Endothelial cell of umbilical vein (primary cell): ENCODE results near the gene SKIL.

Source experiments
- EZH2 ChIP-seq: IDR thresholded peaks from 2 replicates; pipeline ENCODE4 v1.6.1; 2012; ENCODE audit warnings: borderline replicate concordance, low read depth, mild to moderate bottlenecking, moderate library complexity, low read length, inconsistent platforms; ENCODE audit not compliant: severe bottlenecking
- FOS ChIP-seq: IDR thresholded peaks from 2 replicates; pipeline ENCODE4 v1.6.1; 2011; ENCODE audit warnings: mild to moderate bottlenecking, low read length, moderate library complexity, borderline replicate concordance; ENCODE audit not compliant: insufficient read depth
- JUN ChIP-seq: IDR thresholded peaks from 2 replicates; pipeline ENCODE4 v1.6.1; 2011; ENCODE audit warnings: borderline replicate concordance, low read depth; ENCODE audit not compliant: insufficient read length, insufficient read depth
- MYC ChIP-seq: IDR thresholded peaks from one replicate; pipeline ENCODE4 v1.6.1; 2011; ENCODE audit warnings: mild to moderate bottlenecking, low read depth, low read length
- POLR2A ChIP-seq: IDR thresholded peaks from 2 replicates; pipeline ENCODE4 v1.6.1; 2012; ENCODE audit warnings: low read depth, mild to moderate bottlenecking, control low read depth, low read length
- POLR2AphosphoS5 ChIP-seq: IDR thresholded peaks from 2 replicates; pipeline ENCODE4 v1.6.1; 2012; ENCODE audit warnings: low read depth, mild to moderate bottlenecking, control low read depth, low read length, moderate library complexity; ENCODE audit not compliant: insufficient read depth
- TF ChIP-seq, protein P1 (sequence below), 2 donors: IDR thresholded peaks; 1 replicate in 1 of 2; 2 replicates in 1 of 2; pipeline ENCODE4 v1.5.1; 2011; ENCODE audit warnings: low read length in 2 of 2, mild to moderate bottlenecking in 2 of 2, moderate library complexity in 2 of 2, control low read depth in 1 of 2, inconsistent platforms in 1 of 2, low read depth in 1 of 2; ENCODE audit not compliant: insufficient read depth in 1 of 2; ENCODE audit errors: extremely low read depth in 1 of 2
- TF ChIP-seq, protein P2 (sequence below): IDR thresholded peaks from 2 replicates; pipeline ENCODE4 v1.6.1; 2011; ENCODE audit not compliant: insufficient read depth, insufficient read length

GRCh38 chr3:170442947-170443346 lies 85.4 kb downstream of the SKIL start:
- no peak for TF ChIP-seq POLR2AphosphoS5
- TF ChIP-seq, protein P1, sequence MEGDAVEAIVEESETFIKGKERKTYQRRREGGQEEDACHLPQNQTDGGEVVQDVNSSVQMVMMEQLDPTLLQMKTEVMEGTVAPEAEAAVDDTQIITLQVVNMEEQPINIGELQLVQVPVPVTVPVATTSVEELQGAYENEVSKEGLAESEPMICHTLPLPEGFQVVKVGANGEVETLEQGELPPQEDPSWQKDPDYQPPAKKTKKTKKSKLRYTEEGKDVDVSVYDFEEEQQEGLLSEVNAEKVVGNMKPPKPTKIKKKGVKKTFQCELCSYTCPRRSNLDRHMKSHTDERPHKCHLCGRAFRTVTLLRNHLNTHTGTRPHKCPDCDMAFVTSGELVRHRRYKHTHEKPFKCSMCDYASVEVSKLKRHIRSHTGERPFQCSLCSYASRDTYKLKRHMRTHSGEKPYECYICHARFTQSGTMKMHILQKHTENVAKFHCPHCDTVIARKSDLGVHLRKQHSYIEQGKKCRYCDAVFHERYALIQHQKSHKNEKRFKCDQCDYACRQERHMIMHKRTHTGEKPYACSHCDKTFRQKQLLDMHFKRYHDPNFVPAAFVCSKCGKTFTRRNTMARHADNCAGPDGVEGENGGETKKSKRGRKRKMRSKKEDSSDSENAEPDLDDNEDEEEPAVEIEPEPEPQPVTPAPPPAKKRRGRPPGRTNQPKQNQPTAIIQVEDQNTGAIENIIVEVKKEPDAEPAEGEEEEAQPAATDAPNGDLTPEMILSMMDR (IDR thresholded peaks at IDR 0.05; ENCODE audit: extremely low read depth in 1 of 2, insufficient read depth in 1 of 2, low read depth in 1 of 2, low read length in 2 of 2), result no peak
- no peak for TF ChIP-seq POLR2A
- no peak for TF ChIP-seq MYC
- no peak for TF ChIP-seq EZH2
- TF ChIP-seq, protein P2, sequence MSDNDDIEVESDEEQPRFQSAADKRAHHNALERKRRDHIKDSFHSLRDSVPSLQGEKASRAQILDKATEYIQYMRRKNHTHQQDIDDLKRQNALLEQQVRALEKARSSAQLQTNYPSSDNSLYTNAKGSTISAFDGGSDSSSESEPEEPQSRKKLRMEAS, result no peak
- TF ChIP-seq FOS, result no peak
- no peak for TF ChIP-seq JUN
